HepG2 (cell line): Measurements from ENCODE around the gene HLA-C. TPM values are rescaled to one million over a fixed set of nuclear protein-coding genes. Genes with fewer than 3 reads are reported as not detected.

ENCODE experiments used
- ARID5B ChIP-seq: IDR thresholded peaks from 2 replicates; pipeline ENCODE4 v1.4.0; 2020; ENCODE audit warnings: mild to moderate bottlenecking, missing genetic modification reagents
- FOXC1 ChIP-seq: sonication (generic); formaldehyde crosslinking; IDR thresholded peaks from 2 replicates; pipeline ENCODE4 v1.8.0; 2022; ENCODE audit warnings: mild to moderate bottlenecking, missing genetic modification reagents, borderline replicate concordance
- KLF16 ChIP-seq, 2 experiments: sonication (generic) in 1 of 2; formaldehyde crosslinking in 1 of 2; IDR thresholded peaks; 2 replicates each; pipeline versions ENCODE4 v1.6.1 to v1.8.0; 2016 to 2023; ENCODE audit warnings: missing genetic modification reagents in 2 of 2, missing compliant biosample characterization in 1 of 2
- REST ChIP-seq, 2 experiments: IDR thresholded peaks; 2 replicates each; pipeline ENCODE4 v1.6.1; 2011 to 2012; ENCODE audit warnings: low read length in 2 of 2, borderline replicate concordance in 1 of 2, low read depth in 1 of 2, mild to moderate bottlenecking in 1 of 2, moderate library complexity in 1 of 2
- SAFB2 ChIP-seq: sonication (generic); formaldehyde crosslinking; IDR thresholded peaks from 2 replicates; pipeline ENCODE4 v1.5.1; 2020; ENCODE audit warnings: missing genetic modification reagents, low read depth, mild to moderate bottlenecking, borderline replicate concordance
- STAG1 ChIP-seq: sonication (generic); formaldehyde crosslinking; IDR thresholded peaks from 2 replicates; pipeline ENCODE4 v1.4.0; 2020; ENCODE audit warnings: missing genetic modification reagents
- THYN1 ChIP-seq: sonication (generic); formaldehyde crosslinking; IDR thresholded peaks from 2 replicates; pipeline ENCODE4 v1.8.1; 2023; ENCODE audit warnings: low read depth, mild to moderate bottlenecking, moderate library complexity, missing genetic modification reagents, borderline replicate concordance
- TSC22D2 ChIP-seq: sonication (generic); formaldehyde crosslinking; IDR thresholded peaks from 2 replicates; pipeline ENCODE4 v1.5.1; 2020; ENCODE audit warnings: missing genetic modification reagents, mild to moderate bottlenecking, borderline replicate concordance
- ZBTB25 ChIP-seq: IDR thresholded peaks from 2 replicates; pipeline ENCODE4 v1.6.1; 2018; ENCODE audit warnings: missing genetic modification reagents
- ZHX2 ChIP-seq, 2 experiments: sonication (generic) in 1 of 2; formaldehyde crosslinking in 1 of 2; IDR thresholded peaks; 2 replicates each; pipeline versions ENCODE4 v1.6.1 to v1.9.0; 2014 to 2022; ENCODE audit warnings: antibody characterized with exemption in 1 of 2, borderline replicate concordance in 1 of 2, inconsistent platforms in 1 of 2, low read depth in 1 of 2, missing genetic modification reagents in 1 of 2
- ZNF414 ChIP-seq: sonication (generic); formaldehyde crosslinking; IDR thresholded peaks from 2 replicates; pipeline ENCODE4 v1.5.0; 2020; ENCODE audit warnings: missing genetic modification reagents
- ZNF460 ChIP-seq: sonication (generic); formaldehyde crosslinking; IDR thresholded peaks from 2 replicates; pipeline ENCODE4 v1.5.1; 2020; ENCODE audit warnings: missing genetic modification reagents, mild to moderate bottlenecking, borderline replicate concordance
- polyA plus RNA-seq, 8 experiments: library from polyadenylated mRNA; depleted of rRNA in 3 of 8; stranded (reverse) in 7 of 8; unstranded in 1 of 8; fragments of >200 nt; fragmentation: Illumina TruSeq in 4 of 8; extraction: Trizol in 4 of 8; gene quantifications; 2 replicates each; pipeline versions ENCODE4 v1.2.1 to v1.2.3, GENCODE V29; 2011 to 2016; ENCODE audit warnings: low read depth in 4 of 8, missing spikeins in 1 of 8, mixed read lengths in 1 of 8; ENCODE audit not compliant: insufficient read depth in 1 of 8
- total RNA-seq, 5 experiments: library from RNA; depleted of rRNA; stranded (reverse); fragments of >200 nt; fragmentation: Illumina TruSeq; extraction: Trizol; gene quantifications; 2 replicates each; pipeline ENCODE4 v1.2.3, GENCODE V29; 2016; ENCODE audit warnings: low read depth in 1 of 5

HLA-C gene
- total and polyA plus RNA-seq, 2 of the 13 experiments (the other 11 are each of a cell fraction or from before 2014, with no cell fraction given), result 77.1 to 155 TPM

- TF ChIP-seq REST (IDR thresholded peaks at IDR 0.05; ENCODE audit: borderline replicate concordance in 1 of 2, low read depth in 1 of 2, low read length in 2 of 2) (peak; percentile 70 to 96), ZNF460 (no peak), KLF16 (CRISPR knock-in tag; IDR thresholded peaks at IDR 0.05) (peak in 1 of 2 experiments; percentile 61; a peak in 2 of 4 replicates), THYN1 (CRISPR knock-in tag) (no peak), ZHX2 (IDR thresholded peaks at IDR 0.05; ENCODE audit: low read depth) (no peak), ZHX2 (CRISPR knock-in tag; IDR thresholded peaks at IDR 0.05; ENCODE audit: borderline replicate concordance) (0 out of 2 replicates have a peak, but pooled peaks have one; percentile 45), STAG1 (CRISPR knock-in tag) (no peak), ZBTB25 (0 out of 2 replicates have a peak, but pooled peaks have one; percentile 25), SAFB2 (CRISPR knock-in tag) (no peak), TSC22D2 (CRISPR knock-in tag) (0 out of 2 replicates have a peak, but pooled peaks have one; percentile 51), ARID5B (CRISPR knock-in tag) (peak; percentile 36; the same call in 1 of the 2 replicates), FOXC1 (CRISPR knock-in tag) (no peak), ZNF414 (CRISPR knock-in tag) (no peak)
Observed at GRCh38 chr6:31293343-31293742, 21.5 kb upstream of the HLA-C start (continued).
